AG09309 (cell line): Measurements from ENCODE around the gene REPS2.
A peak's percentile ranks its signal among the peaks of the same experiment; 100 is the strongest.

ENCODE experiments used
- DNase-seq: peaks from one replicate; pipeline ENCODE4 v3.0.0-alpha.2; 2010; ENCODE audit warnings: low read depth
- H3K4me3 ChIP-seq: 2 replicates; pipeline ENCODE4 v1.5.1; 2011; ENCODE audit warnings: mild to moderate bottlenecking, low read depth, low read length, moderate library complexity; ENCODE audit not compliant: control insufficient read depth
- TF ChIP-seq, protein P1 (sequence below): IDR thresholded peaks from 2 replicates; pipeline ENCODE4 v1.5.1; 2011; ENCODE audit warnings: mild to moderate bottlenecking, low read depth, low read length, inconsistent platforms; ENCODE audit not compliant: insufficient read depth, control insufficient read depth; ENCODE audit errors: missing control alignments

REPS2 gene

GRCh38 chrX:17020851-17021821 lies 74.7 kb downstream of the REPS2 start:
- DNase-seq, result no peak
- TF ChIP-seq, protein P1, sequence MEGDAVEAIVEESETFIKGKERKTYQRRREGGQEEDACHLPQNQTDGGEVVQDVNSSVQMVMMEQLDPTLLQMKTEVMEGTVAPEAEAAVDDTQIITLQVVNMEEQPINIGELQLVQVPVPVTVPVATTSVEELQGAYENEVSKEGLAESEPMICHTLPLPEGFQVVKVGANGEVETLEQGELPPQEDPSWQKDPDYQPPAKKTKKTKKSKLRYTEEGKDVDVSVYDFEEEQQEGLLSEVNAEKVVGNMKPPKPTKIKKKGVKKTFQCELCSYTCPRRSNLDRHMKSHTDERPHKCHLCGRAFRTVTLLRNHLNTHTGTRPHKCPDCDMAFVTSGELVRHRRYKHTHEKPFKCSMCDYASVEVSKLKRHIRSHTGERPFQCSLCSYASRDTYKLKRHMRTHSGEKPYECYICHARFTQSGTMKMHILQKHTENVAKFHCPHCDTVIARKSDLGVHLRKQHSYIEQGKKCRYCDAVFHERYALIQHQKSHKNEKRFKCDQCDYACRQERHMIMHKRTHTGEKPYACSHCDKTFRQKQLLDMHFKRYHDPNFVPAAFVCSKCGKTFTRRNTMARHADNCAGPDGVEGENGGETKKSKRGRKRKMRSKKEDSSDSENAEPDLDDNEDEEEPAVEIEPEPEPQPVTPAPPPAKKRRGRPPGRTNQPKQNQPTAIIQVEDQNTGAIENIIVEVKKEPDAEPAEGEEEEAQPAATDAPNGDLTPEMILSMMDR, result no peak
- H3K4me3 ChIP-seq, result no peak overlapping the region

- TF ChIP-seq, protein P1, result no peak
- no peak overlapping the region for H3K4me3 ChIP-seq
- peak; percentile 33 for DNase-seq
These were observed 75.6 kb downstream of the REPS2 start for GRCh38 chrX:17021851-17022604.

DNA sequence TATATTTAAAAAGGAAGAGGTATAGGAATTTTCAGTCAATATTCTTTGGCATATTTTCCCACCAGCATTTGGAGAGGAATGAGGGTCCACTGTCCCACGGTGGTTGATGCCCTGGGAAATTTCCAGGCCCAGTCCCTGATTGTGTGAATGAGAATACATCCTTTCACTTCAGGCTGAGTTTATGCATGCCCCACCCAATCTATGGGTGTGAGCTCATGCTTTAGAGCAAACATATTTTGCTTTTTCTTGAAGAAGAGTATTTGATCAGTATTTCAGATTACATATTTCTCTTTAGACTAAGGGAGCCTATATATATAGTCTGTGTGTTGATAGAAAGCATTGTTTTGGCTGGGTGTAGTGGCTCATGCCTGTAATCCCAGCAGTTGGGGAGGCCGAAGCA lies 77.2 kb downstream of the REPS2 start:
- TF ChIP-seq, protein P1, result no peak
- no peak for DNase-seq
- H3K4me3 ChIP-seq, result no peak overlapping the region

DNA sequence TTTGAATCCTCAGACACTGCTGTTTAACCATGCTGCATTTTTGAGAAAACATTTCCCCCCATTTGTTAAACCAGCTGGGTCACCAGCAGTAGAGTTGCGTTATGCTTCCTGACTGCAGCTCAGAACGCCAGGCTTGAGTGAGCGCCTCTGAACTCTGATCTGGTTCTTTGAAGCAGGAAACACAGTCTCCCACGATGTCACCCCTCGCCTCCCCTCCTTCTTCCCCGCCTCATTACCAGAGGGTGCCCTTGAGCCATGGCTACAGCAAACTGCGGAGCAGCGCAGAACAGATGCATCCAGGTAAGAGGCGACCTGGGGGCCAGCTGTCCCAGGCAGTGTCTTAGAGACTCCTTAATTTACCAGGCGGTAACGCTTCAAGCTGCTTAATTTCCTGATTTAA lies 78.4 kb downstream of the REPS2 start:
- no peak for DNase-seq
- TF ChIP-seq, protein P1, result no peak
- no peak overlapping the region for H3K4me3 ChIP-seq

DNA sequence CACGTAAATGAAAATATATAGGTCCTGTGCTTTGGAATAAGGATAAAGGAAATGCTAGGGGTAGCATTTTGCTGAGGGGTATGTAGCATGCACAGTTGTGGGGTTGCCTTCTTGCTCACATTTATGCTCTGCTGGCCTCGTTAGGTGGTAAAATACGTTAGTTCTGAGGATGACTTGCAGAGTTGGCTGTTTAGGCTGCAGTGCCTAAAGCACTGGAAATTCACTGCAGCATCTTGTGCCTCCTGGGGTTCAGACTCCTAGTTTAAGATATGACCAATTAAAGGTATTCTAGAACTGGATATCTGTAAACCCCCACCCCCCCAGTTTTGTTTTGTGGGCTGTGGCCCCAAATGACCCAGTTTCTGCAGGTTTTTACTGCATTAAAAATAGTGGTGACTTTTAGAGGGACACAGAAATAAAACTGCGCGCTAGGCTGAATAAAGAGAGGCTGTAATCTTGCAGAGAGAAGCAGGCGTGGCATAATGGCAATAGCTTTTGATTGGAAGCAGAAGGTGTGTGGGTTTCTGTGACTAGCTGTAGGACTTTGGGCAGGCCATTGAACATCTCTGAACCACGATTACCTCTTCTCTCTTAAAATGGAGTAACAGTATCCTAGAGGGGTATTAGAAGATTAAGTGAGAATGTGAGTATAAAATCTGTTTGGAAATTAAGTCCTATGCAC lies 79.3 kb downstream of the REPS2 start:
- DNase-seq, result no peak
- TF ChIP-seq, protein P1, result no peak
- no peak overlapping the region for H3K4me3 ChIP-seq

- DNase-seq, result no peak
- H3K4me3 ChIP-seq, result no peak overlapping the region
These were observed 81.5 kb downstream of the REPS2 start for GRCh38 chrX:17027931-17028330.

More at GRCh38 chrX:17027931-17028330, 81.5 kb downstream of the REPS2 start:
- TF ChIP-seq, protein P1, result no peak
